AG04450 (cell line): ENCODE results near the gene L3HYPDH. TPM values are rescaled to one million over a fixed set of nuclear protein-coding genes. Genes with fewer than 3 reads are reported as not detected.
"Not testable (repeated sequence)": the region's sequence is repeated elsewhere in the genome, so short reads cannot be mapped to it uniquely, and the experiment has no call there.

Experiments used
- CTCF ChIA-PET: fragments of 300-600, 350-600 bp; formaldehyde crosslinking; extraction: SDS; loops from one replicate; lab custom pipeline; 2022; ENCODE audit warnings: antibody characterized with exemption, inconsistent platforms; lab: Charles Lee
- POLR2A ChIA-PET: fragments of 350-600 bp; formaldehyde crosslinking; extraction: SDS; loops from one replicate; lab custom pipeline; 2021; ENCODE audit warnings: antibody characterized with exemption, inconsistent platforms; lab: Yijun Ruan, JAX
- DNase-seq: peaks from one replicate; pipeline ENCODE4 v3.0.0-alpha.2; 2011; ENCODE audit warnings: low read depth, low spot score
- H3K27ac ChIP-seq: one replicate; pipeline ENCODE4 v1.5.1; 2012; ENCODE audit warnings: low read depth, low read length, control low read depth
- H3K27me3 ChIP-seq: one replicate; pipeline ENCODE4 v1.6.0; 2012; ENCODE audit warnings: low read length; ENCODE audit not compliant: control insufficient read depth, insufficient read depth
- H3K4me3 ChIP-seq: 2 replicates; pipeline ENCODE4 v1.5.1; 2011; ENCODE audit warnings: mild to moderate bottlenecking, low read depth, low read length, control low read depth
- H3K9me3 ChIP-seq: 2 replicates; pipeline ENCODE4 v1.5.1; 2012; ENCODE audit warnings: low read length; ENCODE audit not compliant: control insufficient read depth, insufficient read depth
- polyA plus RNA-seq: library from polyadenylated mRNA; depleted of rRNA; stranded (reverse); fragments of >200 nt; gene quantifications from 2 replicates; pipeline ENCODE4 v1.2.3, GENCODE V29; 2011
- TF ChIP-seq, protein P1 (sequence below): IDR thresholded peaks from 2 replicates; pipeline ENCODE4 v1.5.1; 2011; ENCODE audit warnings: low read depth, low read length, control low read depth, inconsistent platforms

L3HYPDH gene
- polyA plus RNA-seq, 1 experiment: 67.3 TPM

DNA sequence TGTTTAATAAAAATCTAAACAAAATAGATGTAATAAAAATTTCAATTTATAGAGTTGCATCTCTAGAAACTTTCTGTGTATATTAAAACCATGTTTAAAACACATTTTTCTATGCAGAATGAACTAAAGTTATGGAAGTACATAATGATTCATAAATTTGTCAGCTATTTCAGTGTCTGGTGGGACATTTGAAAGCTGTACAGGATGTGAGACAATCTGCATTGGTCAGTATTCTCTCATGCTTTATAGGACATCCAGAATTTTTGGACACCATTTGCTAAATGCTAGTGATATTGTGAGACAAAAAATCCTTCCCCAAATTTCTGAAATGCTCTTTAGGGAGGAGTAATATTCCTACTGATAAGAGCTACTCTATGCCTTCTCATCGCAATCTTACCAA lies 32.4 kb downstream of the L3HYPDH start:
- H3K9me3 ChIP-seq: no peaks in the 10 kb centered on the region
- H3K4me3 ChIP-seq: no peak overlapping the region
- DNase-seq: no peak
- ChIA-PET CTCF (interaction anchor here (0.8 to 1.3 kb wide), 3 partner anchors 8 to 325 kb away, joined by 3 to 4 read pairs (median 3); partner anchors contain the start of genes JKAMP and L3HYPDH), POLR2A (no interaction called here)
- H3K27me3 ChIP-seq: no peaks in the 10 kb centered on the region
- TF ChIP-seq, protein P1, sequence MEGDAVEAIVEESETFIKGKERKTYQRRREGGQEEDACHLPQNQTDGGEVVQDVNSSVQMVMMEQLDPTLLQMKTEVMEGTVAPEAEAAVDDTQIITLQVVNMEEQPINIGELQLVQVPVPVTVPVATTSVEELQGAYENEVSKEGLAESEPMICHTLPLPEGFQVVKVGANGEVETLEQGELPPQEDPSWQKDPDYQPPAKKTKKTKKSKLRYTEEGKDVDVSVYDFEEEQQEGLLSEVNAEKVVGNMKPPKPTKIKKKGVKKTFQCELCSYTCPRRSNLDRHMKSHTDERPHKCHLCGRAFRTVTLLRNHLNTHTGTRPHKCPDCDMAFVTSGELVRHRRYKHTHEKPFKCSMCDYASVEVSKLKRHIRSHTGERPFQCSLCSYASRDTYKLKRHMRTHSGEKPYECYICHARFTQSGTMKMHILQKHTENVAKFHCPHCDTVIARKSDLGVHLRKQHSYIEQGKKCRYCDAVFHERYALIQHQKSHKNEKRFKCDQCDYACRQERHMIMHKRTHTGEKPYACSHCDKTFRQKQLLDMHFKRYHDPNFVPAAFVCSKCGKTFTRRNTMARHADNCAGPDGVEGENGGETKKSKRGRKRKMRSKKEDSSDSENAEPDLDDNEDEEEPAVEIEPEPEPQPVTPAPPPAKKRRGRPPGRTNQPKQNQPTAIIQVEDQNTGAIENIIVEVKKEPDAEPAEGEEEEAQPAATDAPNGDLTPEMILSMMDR: no peak
- no peak overlapping the region for H3K27ac ChIP-seq

DNA sequence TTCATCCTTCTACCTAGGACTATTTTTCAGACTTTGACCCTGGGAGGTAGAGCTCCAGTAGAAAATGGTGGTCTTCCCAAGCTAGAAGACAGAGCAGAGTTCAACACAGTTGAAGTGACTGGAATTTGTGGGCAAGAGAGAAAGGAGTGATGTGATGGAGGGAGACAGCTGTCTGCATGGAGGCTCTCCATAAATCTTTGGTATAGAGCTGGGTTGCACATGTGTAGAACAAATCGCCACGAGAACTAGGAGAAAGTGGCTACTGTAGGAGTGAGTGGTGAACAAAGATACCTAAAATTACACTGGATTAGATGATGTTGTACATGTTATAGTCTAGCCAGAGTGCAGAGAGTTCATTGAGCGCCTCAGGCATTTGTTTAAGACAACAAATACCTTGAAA lies 33.5 kb downstream of the L3HYPDH start:
- TF ChIP-seq, protein P1: no peak
- Histone ChIP-seq H3K9me3 (no peaks in the 10 kb centered on the region), H3K4me3 (no peak overlapping the region), H3K27me3 (no peaks in the 10 kb centered on the region), H3K27ac (no peak overlapping the region)
- ChIA-PET CTCF (interaction anchor here (0.9 to 1.8 kb wide), 2 partner anchors 34 to 326 kb away, joined by 3 to 6 read pairs; partner anchors contain the start of genes JKAMP and L3HYPDH), POLR2A (no interaction called here)
- no peak for DNase-seq

DNA sequence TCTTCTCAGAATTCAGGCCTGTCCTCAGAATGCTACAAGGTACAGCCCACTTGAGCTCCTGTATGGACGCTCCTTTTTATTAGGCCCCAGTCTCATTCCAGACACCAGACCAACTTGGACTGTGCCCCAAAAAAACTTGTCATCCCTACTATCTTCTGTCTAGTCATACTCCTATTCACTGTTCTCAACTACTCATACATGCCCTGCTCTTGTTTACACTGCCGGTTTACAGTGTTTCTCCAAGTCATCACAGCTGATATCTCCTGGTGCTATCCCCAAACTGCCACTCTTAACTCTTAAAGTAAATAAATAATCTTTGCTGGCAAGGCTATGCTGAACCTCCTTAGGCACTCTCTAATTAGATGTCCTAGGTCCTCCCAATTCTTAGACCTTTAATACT lies 35.5 kb downstream of the L3HYPDH start:
- CTCF ChIA-PET, H3K27me3 ChIP-seq, H3K27ac ChIP-seq, H3K4me3 ChIP-seq, H3K9me3 ChIP-seq, DNase-seq, POLR2A ChIA-PET: not testable (repeated sequence)

DNA sequence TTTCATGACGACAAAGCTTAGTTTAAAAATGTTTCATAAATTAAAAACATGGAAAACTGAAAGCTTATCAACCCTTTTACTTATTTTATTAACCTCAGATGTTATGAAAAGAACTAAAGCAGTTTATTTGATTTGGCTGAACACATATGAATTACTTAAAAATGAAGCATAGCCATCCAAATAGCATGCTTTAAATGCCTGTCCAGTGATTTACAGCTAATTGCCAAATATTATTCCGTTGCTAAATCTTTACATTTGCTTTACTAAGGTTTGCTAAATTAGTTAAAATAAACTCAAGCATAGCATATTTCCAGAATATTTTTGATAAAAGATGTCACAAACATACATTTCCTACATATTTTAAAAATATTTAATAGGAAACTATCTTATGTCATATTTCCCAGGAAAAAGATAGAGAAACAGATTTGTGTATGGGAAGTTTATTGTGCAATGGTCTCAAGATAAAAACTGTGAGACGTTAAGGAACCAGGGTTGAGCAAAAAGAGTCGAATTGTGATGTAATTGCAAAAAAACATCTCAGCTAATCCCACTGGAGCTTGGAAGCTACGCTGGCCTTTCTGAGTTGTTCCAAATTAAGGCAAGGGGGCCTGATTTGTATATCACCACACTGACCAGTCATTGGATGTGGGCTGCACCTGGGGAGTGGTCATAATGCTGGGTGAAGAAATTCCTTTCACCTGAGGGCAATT lies 44.8 kb downstream of the L3HYPDH start:
- Histone ChIP-seq H3K9me3 (no peaks in the 10 kb centered on the region), H3K27me3 (no peaks in the 10 kb centered on the region), H3K27ac (no peak overlapping the region), H3K4me3 (no peak overlapping the region)
- TF ChIP-seq, protein P1: no peak
- ChIA-PET CTCF (interaction anchor here (0.9 to 1.3 kb wide), 4 partner anchors 10 to 315 kb away, joined by 3 to 5 read pairs (median 4); no protein-coding TSS in a partner anchor), POLR2A (interaction anchor here (0.6 to 0.8 kb wide), 2 partner anchors 309 to 411 kb away, joined by 3 to 4 read pairs; no protein-coding TSS in a partner anchor)
- no peak for DNase-seq

DNA sequence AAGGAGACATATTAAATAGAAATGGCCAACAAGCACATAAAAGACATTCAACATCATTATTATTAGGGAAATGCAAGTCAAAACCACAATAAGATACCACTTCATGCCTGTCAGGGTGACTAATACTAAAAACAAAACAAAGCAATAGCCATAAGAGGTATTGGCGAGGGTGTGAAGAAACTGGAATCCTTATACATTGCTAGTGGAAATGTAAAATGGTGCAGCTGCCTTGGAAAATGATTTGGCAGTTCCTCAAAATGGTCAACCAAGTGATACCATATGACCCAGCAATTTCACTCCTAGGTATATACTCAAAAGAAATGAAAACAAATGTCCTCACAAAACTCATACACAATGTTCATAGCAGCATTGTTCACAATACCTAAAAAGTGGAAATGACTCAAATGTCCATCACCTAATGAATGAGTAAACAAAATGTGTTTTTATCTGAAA lies 46.0 kb downstream of the L3HYPDH start:
- Histone ChIP-seq H3K27me3 (no peaks in the 10 kb centered on the region), H3K9me3 (no peaks in the 10 kb centered on the region), H3K27ac (no peak overlapping the region), H3K4me3 (no peak overlapping the region)
- DNase-seq: no peak
- ChIA-PET CTCF (interaction anchor here (1.2 to 1.3 kb wide), 2 partner anchors 31 to 314 kb away, joined by 3 to 4 read pairs; no protein-coding TSS in a partner anchor), POLR2A (interaction anchor here (0.6 kb wide), 1 partner anchor 42 kb away, joined by 3 read pairs; no protein-coding TSS in a partner anchor)
- TF ChIP-seq, protein P1: no peak
